ENCODE data around the gene SRGN.

The SRGN gene

GRCh38 chr10:69047111-69047832 lies 40.6 kb upstream of the SRGN start:
- TF ChIP-seq CTCF (IDR thresholded peaks at IDR 0.05; ENCODE audit: low read depth, low read length), result no peak
- H3K4me3 ChIP-seq (ENCODE audit: low read depth, low read length), result no peak overlapping the region

GRCh38 chr10:69048103-69048502 lies 39.8 kb upstream of the SRGN start:
- H3K4me3 ChIP-seq (ENCODE audit: low read depth, low read length), result no peak overlapping the region
- no peak for TF ChIP-seq CTCF (IDR thresholded peaks at IDR 0.05; ENCODE audit: low read depth, low read length)

GRCh38 chr10:69049566-69049961 lies 38.3 kb upstream of the SRGN start:
- no peak for TF ChIP-seq CTCF (IDR thresholded peaks at IDR 0.05; ENCODE audit: low read depth, low read length)
- H3K4me3 ChIP-seq (ENCODE audit: low read depth, low read length), result no peak overlapping the region

GRCh38 chr10:69051303-69051702 lies 36.6 kb upstream of the SRGN start:
- TF ChIP-seq CTCF (IDR thresholded peaks at IDR 0.05; ENCODE audit: low read depth, low read length), result no peak

GRCh38 chr10:69051710-69052487 lies 36.0 kb upstream of the SRGN start:
- H3K4me3 ChIP-seq (ENCODE audit: low read depth, low read length), result no peak overlapping the region
- TF ChIP-seq CTCF (IDR thresholded peaks at IDR 0.05; ENCODE audit: low read depth, low read length), result no peak

More at GRCh38 chr10:69051303-69051702, 36.6 kb upstream of the SRGN start:
- H3K4me3 ChIP-seq (ENCODE audit: low read depth, low read length), result no peak overlapping the region

- no peak overlapping the region for H3K4me3 ChIP-seq (ENCODE audit: low read depth, low read length)
- TF ChIP-seq CTCF (IDR thresholded peaks at IDR 0.05; ENCODE audit: low read depth, low read length), result no peak
These were observed 35.2 kb upstream of the SRGN start for GRCh38 chr10:69052736-69053135.

- no peak overlapping the region for H3K4me3 ChIP-seq (ENCODE audit: low read depth, low read length)
- TF ChIP-seq CTCF (IDR thresholded peaks at IDR 0.05; ENCODE audit: low read depth, low read length), result no peak
These were observed 32.7 kb upstream of the SRGN start for GRCh38 chr10:69055241-69055640.

All from WI38 (cell line).